DMS 273 treated with DMSO at 0.1 percent for 48 hours (cell line): Measurements from ENCODE around the gene BPGM.
"Not testable (repeated sequence)": the region's sequence is repeated elsewhere in the genome, so short reads cannot be mapped to it uniquely, and the experiment has no call there.

ENCODE experiments used
- DNase-seq: peaks from one replicate; lab custom pipeline; 2025; lab: John Stamatoyannopoulos, UW

Gene BPGM

GRCh38 chr7:134665045-134665444 is 18.4 kb downstream of the BPGM start:
- DNase-seq, result not testable (repeated sequence)

GRCh38 chr7:134667899-134668298 is 21.2 kb downstream of the BPGM start:
- DNase-seq, result no peak

GRCh38 chr7:134669388-134669787 is 22.7 kb downstream of the BPGM start:
- no peak for DNase-seq

- DNase-seq, result no peak
These were observed 23.3 kb downstream of the BPGM start for GRCh38 chr7:134669845-134670373.

- no peak for DNase-seq
These were observed 25.0 kb downstream of the BPGM start for GRCh38 chr7:134671609-134672008.

GRCh38 chr7:134674424-134674823 is 27.8 kb downstream of the BPGM start:
- DNase-seq, result no peak

- no peak for DNase-seq
These were observed 30.1 kb downstream of the BPGM start for GRCh38 chr7:134676743-134677142.

GRCh38 chr7:134678115-134678514 is 31.5 kb downstream of the BPGM start:
- DNase-seq, result no peak

GRCh38 chr7:134679006-134679405 is 32.4 kb downstream of the BPGM start:
- DNase-seq, result no peak

- DNase-seq, result no peak
These were observed 37.5 kb downstream of the BPGM start for GRCh38 chr7:134684165-134684564.

- DNase-seq, result no peak
These were observed 38.6 kb downstream of the BPGM start for GRCh38 chr7:134685250-134685649.

- DNase-seq, result no peak
These were observed 40.1 kb downstream of the BPGM start for GRCh38 chr7:134686786-134687185.

- DNase-seq, result not testable (repeated sequence)
These were observed 42.9 kb downstream of the BPGM start for GRCh38 chr7:134689550-134689949.

- DNase-seq, result no peak
These were observed 43.4 kb downstream of the BPGM start for GRCh38 chr7:134690016-134690415.

GRCh38 chr7:134690614-134691504 is 44.2 kb downstream of the BPGM start:
- no peak for DNase-seq

GRCh38 chr7:134691546-134692343 is 45.1 kb downstream of the BPGM start:
- no peak for DNase-seq

GRCh38 chr7:134692344-134692705 is 45.7 kb downstream of the BPGM start:
- DNase-seq, result no peak

- DNase-seq, result no peak
These were observed 46.6 kb downstream of the BPGM start for GRCh38 chr7:134693256-134693655.

GRCh38 chr7:134694299-134694698 is 47.6 kb downstream of the BPGM start:
- DNase-seq, result no peak

GRCh38 chr7:134694767-134695166 is 48.1 kb downstream of the BPGM start:
- DNase-seq, result no peak

- DNase-seq, result no peak
These were observed 48.7 kb downstream of the BPGM start for GRCh38 chr7:134695321-134695860.

- DNase-seq, result no peak
These were observed 49.6 kb downstream of the BPGM start for GRCh38 chr7:134696261-134696660.
